NCI-H2029 treated with DMSO at 0.1 percent for 48 hours (cell line): Measurements from ENCODE around the gene PCK2.
"Not testable (repeated sequence)": the region's sequence is repeated elsewhere in the genome, so short reads cannot be mapped to it uniquely, and the experiment has no call there.

ENCODE experiments used
- DNase-seq: peaks from one replicate; lab custom pipeline; 2025; lab: John Stamatoyannopoulos, UW

Gene PCK2

GRCh38 chr14:24093901-24094840, at the start of gene PCK2:
Gene PCK2 (plus strand): TSS chr14:24094311. CDS start chr14:24094406, 95 bp downstream.
- DNase-seq = peak; percentile 51

GRCh38 chr14:24049002-24049401, 45.1 kb upstream of the PCK2 start:
- DNase-seq = not testable (repeated sequence)

- not testable (repeated sequence) for DNase-seq
These were observed 43.4 kb upstream of the PCK2 start for GRCh38 chr14:24050753-24051152.

- no peak for DNase-seq
These were observed 42.8 kb upstream of the PCK2 start for GRCh38 chr14:24051176-24051788.

- no peak for DNase-seq
These were observed 42.1 kb upstream of the PCK2 start, which contains the start of gene CARMIL3 for GRCh38 chr14:24051789-24052655. Gene CARMIL3 (plus strand): TSS chr14:24052009. CDS start chr14:24052154, 145 bp downstream.

GRCh38 chr14:24052656-24053547, 41.2 kb upstream of the PCK2 start:
- DNase-seq = no peak

- DNase-seq = no peak
These were observed 40.4 kb upstream of the PCK2 start for GRCh38 chr14:24053548-24054323.

GRCh38 chr14:24054324-24054641, 39.8 kb upstream of the PCK2 start:
- no peak for DNase-seq

- no peak for DNase-seq
These were observed 39.5 kb upstream of the PCK2 start for GRCh38 chr14:24054646-24055045.

GRCh38 chr14:24055971-24056799, 37.9 kb upstream of the PCK2 start:
- no peak for DNase-seq

GRCh38 chr14:24056800-24057184, 37.3 kb upstream of the PCK2 start:
- no peak for DNase-seq

GRCh38 chr14:24057271-24057670, 36.8 kb upstream of the PCK2 start:
- DNase-seq = no peak

GRCh38 chr14:24057867-24058259, 36.2 kb upstream of the PCK2 start:
- no peak for DNase-seq

GRCh38 chr14:24058260-24058950, 35.7 kb upstream of the PCK2 start:
- DNase-seq = no peak

- no peak for DNase-seq
These were observed 35.1 kb upstream of the PCK2 start for GRCh38 chr14:24058951-24059475.

- no peak for DNase-seq
These were observed 34.2 kb upstream of the PCK2 start for GRCh38 chr14:24059841-24060388.

- no peak for DNase-seq
These were observed 33.7 kb upstream of the PCK2 start for GRCh38 chr14:24060443-24060842.
